GM18868 (cell line): Measurements from ENCODE around the gene AGRN.
A peak's percentile ranks its signal among the peaks of the same experiment; 100 is the strongest.

ENCODE experiments used
- ATAC-seq: cut with Tn5 transposase; IDR thresholded peaks from one replicate; pipeline ENCODE4 v1.9.1; 2021; ENCODE audit warnings: mild to moderate bottlenecking, moderate library complexity; ENCODE audit not compliant: unreplicated experiment

Gene AGRN

DNA sequence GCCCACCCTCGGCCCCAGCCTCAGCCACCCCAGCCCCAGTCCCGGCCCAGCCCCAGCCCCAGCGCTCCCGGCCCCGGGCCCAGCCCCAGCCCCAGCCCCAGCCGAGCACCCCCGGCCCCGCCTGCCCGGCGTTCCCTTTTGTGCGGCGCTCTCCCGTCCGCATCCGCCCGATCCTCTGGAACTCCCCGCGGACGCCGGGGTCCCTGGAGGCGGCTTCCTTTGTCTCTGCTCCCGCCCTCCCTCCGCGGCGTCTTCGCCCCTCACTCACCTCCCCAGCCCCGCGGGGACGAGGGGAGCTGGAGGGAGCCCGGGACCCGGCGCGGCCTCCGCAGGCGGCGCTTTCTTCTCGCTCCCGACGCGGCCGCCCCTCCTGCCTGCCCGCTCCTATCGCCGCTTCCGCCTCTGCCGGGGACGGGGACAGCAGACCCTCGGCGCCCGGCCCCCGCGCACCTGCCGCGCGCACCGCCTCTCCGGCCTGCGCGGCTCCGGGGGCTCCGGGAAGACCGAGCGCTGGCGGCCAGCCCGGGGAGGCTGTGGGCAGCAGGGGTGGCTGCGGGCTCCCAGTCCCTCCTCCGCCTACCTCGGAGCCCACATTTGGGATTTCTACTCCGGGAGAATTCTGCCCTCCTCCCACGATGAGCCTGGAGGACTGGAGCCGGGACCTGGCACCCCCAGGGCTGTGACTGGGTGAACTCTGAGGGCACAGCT is 14.0 kb downstream of the AGRN start:
- no peak for ATAC-seq

GRCh38 chr1:1034439-1034781 is 14.5 kb downstream of the AGRN start:
- no peak for ATAC-seq

DNA sequence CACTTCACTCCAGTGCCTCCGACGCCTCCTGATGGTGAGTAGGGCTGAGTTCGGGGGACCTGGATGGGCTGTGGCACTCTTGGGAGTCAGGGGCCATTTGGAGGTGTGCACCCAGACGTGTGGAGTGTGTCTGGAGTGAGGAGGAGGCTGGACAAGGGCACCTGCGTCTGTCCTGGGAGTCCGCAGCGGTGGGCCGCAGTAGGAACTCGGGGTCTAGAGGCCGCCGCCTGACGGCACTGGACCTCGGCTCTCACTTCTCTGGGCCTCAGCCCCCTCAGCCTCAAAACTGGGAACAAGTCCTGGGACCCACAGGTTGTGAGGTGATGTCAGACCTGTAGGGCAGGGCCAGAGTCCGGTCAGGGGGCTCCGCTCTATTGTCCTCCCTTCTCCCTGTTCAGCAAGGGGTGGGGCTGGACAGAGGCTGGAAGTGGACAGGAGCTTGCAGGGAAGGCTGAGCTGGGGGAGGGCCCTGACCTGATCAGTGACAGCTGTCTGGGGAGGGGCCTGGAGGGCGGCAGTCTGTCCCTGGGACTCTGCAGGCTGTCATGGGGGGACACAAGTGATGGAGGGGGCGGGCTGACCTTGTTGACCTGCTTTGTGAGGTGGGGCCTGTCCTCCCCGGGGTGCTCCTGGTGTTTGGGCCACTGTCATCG is 15.5 kb downstream of the AGRN start:
- no peak for ATAC-seq

GRCh38 chr1:1037366-1038327 is 17.7 kb downstream of the AGRN start:
- no peak for ATAC-seq

GRCh38 chr1:1038694-1039093 is 18.8 kb downstream of the AGRN start:
- ATAC-seq, result peak; percentile 58

- no peak for ATAC-seq
These were observed 19.4 kb downstream of the AGRN start for GRCh38 chr1:1039145-1039910.

GRCh38 chr1:1040004-1040991 is 20.4 kb downstream of the AGRN start:
- peak; percentile 49 for ATAC-seq

DNA sequence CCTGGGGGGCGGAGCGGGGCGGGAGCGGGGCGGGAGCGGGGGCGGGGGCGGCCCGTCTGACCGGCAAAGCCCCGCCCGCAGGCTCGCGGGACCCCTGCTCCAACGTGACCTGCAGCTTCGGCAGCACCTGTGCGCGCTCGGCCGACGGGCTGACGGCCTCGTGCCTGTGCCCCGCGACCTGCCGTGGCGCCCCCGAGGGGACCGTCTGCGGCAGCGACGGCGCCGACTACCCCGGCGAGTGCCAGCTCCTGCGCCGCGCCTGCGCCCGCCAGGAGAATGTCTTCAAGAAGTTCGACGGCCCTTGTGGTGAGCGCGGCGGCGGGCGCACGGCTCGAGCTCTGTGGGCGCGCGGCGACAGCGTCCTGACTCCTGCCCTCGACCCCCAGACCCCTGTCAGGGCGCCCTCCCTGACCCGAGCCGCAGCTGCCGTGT is 21.2 kb downstream of the AGRN start:
- no peak for ATAC-seq

GRCh38 chr1:1041873-1042272 is 22.0 kb downstream of the AGRN start:
- no peak for ATAC-seq

- ATAC-seq, result no peak
These were observed 22.9 kb downstream of the AGRN start for GRCh38 chr1:1042835-1043234.

GRCh38 chr1:1043411-1043810 is 23.5 kb downstream of the AGRN start:
- no peak for ATAC-seq

DNA sequence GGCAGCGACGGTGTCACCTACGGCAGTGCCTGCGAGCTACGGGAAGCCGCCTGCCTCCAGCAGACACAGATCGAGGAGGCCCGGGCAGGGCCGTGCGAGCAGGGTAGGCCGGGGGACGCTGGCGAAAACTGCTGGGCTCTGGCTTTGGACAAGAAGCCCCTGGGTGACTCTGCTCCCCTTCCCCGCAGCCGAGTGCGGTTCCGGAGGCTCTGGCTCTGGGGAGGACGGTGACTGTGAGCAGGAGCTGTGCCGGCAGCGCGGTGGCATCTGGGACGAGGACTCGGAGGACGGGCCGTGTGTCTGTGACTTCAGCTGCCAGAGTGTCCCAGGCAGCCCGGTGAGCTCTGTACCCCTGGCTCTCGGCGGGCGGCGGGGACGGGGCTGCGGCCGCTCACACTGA is 24.0 kb downstream of the AGRN start:
- ATAC-seq, result no peak

DNA sequence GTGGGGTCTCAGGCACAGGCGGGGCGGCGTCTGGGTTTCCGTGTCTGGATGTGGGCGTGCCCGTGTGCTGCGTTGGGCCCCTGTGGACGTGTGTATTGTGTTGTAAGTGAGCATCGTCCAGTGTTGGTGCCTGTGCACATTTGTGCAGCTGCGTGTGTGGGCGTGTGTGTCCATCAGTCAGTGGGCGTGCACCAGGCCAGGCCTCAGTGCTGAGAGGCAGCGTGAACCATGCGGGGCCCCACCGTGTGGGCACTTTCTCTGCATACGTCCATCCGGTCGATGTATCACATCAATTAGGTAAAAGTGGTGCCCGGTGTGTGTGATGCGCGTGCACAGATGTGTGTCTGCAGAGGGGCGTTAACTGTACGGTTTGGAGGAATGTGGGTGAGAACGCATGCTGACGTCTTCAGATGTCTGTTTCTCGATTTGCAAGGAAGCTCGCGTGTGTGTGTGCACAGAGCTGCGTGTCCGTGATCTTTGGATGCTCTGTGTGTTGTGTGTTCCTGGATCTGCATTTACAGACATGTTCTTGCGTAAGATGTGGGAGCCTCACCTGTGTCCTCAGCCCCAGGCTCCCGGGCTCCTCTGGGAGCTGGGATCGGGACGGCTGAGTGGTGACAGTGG is 24.6 kb downstream of the AGRN start:
- no peak for ATAC-seq

DNA sequence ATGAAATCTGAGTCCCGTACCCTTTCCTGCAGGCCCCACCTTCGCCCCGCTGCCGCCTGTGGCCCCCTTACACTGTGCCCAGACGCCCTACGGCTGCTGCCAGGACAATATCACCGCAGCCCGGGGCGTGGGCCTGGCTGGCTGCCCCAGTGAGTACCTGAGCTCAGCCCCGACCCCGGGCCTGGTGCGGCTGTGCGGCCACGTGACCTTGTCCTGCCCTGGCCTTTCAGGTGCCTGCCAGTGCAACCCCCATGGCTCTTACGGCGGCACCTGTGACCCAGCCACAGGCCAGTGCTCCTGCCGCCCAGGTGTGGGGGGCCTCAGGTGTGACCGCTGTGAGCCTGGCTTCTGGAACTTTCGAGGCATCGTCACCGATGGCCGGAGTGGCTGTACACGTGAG is 25.2 kb downstream of the AGRN start:
- ATAC-seq, result no peak

- no peak for ATAC-seq
These were observed 26.3 kb downstream of the AGRN start for GRCh38 chr1:1046243-1046642.

DNA sequence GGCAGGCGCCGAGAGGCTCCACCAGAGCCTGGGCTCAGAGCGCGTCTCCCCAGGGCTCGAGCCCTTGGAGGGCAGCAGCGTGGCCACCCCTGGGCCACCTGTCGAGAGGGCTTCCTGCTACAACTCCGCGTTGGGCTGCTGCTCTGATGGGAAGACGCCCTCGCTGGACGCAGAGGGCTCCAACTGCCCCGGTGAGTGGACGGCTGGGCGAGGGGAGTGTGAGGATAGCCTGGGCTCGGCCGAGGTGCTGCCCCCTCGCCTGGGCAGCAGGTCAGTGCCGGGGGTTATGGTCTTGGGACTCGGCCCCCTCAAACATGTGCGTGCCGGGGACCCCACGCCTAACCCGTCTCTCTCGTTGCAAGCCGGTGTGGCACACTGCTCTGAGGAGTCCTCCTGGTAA is 26.8 kb downstream of the AGRN start:
- ATAC-seq, result no peak

DNA sequence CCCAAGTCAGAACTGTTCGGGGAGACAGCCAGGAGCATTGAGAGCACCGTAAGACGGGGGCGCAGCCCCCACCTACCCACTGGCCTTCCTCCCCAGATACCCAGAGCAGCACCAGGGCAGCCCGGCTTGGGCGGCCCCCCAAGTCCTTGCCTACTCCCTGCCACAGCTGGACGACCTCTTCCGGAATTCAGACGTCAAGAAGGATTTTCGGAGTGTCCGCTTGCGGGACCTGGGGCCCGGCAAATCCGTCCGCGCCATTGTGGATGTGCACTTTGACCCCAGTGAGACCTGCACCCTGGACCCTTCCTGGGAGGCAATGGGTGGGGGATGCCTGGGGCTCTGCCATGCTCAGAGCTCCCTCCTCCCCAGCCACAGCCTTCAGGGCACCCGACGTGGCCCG is 27.5 kb downstream of the AGRN start:
- no peak for ATAC-seq

DNA sequence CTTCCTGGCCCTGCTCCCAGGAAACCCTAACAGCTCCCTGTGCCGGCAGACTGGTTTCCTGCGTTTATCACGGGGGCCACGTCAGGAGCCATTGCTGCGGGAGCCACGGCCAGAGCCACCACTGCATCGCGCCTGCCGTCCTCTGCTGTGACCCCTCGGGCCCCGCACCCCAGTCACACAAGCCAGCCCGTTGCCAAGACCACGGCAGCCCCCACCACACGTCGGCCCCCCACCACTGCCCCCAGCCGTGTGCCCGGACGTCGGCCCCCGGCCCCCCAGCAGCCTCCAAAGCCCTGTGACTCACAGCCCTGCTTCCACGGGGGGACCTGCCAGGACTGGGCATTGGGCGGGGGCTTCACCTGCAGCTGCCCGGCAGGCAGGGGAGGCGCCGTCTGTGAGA is 28.0 kb downstream of the AGRN start:
- no peak for ATAC-seq

DNA sequence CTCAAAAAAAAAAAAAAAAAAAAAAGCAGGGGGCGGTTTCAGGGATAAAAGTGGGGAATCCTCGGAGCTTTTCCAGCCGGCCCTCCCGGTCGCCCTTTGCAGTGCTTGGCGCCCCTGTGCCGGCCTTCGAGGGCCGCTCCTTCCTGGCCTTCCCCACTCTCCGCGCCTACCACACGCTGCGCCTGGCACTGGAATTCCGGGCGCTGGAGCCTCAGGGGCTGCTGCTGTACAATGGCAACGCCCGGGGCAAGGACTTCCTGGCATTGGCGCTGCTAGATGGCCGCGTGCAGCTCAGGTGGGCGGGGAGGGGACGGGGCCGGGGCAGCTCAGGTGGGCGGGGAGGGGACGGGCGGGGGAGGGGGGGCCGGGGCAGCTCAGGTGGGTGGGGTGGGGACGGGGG is 28.8 kb downstream of the AGRN start:
- no peak for ATAC-seq
